T-helper 1 cell treated with Interleukin-12 subunit alpha and Interleukin-12 subunit beta and Interleukin-4 antibody, amounts not matched to agents 30 ng/mL and 1 ng/mL, for 36 hours (primary cell): ENCODE measurements around the gene PPP2R5D. TPM values are rescaled to one million over a fixed set of nuclear protein-coding genes. Genes with fewer than 3 reads are reported as not detected.
"Not testable (repeated sequence)": the region's sequence is repeated elsewhere in the genome, so short reads cannot be mapped to it uniquely, and the experiment has no call there.

Experiments
- intact Hi-C: fragments of 100-400 bp; cut with micrococcal nuclease; formaldehyde crosslinking; loops from one replicate; pipeline ENCODE4 v1.15.1; 2024
- total RNA-seq: library from RNA; stranded (reverse); gene quantifications from 2 replicates; pipeline ENCODE4 v1.2.3, GENCODE V29; 2022

Gene PPP2R5D
- total RNA-seq, 1 donor from 2014 or later = 59.4 TPM

DNA sequence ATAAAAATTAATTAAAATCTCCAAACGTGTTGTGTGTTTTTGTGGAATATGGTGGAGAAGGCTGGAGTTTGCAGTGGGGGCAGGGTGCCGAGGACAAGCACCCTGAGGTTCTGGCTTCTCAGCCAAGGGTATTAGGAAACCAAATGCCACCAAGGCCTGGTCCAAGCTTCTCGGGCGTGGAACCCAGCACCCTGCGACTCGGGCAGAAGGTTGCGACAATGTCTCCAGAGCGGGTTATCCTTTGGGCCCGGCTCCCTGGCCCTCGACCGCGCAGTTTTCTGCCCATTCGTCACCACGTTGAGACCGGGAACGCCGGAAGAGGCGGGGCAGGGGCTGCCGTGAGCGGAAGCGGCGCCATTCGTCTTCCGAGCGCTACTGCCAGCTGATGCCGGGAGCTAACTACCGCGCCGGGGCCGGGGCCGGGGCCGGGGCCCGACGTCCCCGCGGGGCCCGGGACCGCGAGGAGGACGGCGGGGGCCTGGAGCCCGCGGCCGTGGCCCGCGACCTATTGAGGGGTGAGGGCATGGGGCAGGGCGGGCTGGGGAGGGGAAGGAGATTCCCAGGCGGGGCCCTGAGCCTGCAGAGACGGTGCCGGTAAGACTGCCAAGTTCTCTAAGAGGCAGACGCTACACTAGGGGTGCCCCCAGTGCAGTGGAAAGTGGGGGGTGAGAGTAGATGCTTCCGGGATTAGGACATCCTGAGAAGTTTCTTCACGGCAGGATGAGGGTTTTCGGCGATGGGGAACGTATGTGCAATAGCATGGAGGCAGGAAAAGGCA, 37.1 kb downstream of the PPP2R5D start, which contains the start of gene RRP36:
TSS of gene RRP36 (plus strand) at position 354 of the 778 bp plus-strand sequence. CDS start at position 386, 32 bp downstream.
- intact Hi-C loops = loop anchor here (1.0 kb wide), 5 partner anchors 8 to 120 kb away; partner anchors contain the start of genes CNPY3, CUL7, KLC4 and MEA1

DNA sequence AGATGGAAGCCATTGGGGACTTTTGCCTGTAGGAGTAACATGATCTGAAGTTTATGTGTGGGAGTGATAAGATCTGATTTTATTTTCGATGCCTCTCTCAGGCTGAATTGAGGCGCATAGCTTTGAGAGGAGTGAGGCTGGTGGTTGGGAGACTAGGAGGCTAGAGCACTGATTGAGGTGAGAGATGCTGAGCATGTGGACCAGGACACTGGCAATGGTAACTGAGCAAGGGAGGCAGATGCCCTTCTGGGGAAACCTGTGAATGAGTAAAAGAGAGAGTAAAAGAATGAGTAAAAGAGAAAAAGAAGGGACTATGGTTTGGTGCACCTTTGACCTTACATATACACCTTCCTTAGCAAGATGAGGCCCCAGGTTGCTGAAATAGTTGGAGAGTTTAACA, 40.1 kb downstream of the PPP2R5D start:
- intact Hi-C loops = no loop called here

DNA sequence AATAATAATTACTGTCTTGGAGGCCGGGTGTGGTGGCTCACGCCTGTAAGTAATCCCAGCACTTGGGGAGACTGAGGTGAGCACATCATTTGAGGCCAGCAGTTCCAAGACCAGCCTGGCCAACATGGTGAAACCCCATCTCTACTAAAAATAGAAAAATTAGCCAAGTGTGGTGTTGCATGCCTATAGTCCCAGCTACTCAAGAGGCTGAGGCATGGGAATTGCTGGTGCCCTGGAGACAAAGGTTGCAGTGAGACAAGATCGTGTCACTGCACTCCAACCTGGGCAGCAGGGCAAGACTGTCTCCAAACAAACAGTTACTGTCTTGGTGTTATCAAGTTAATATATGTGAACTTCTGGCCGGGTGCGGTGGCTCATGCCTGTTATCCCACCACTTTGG, 42.0 kb downstream of the PPP2R5D start:
- intact Hi-C loops = no loop called here

DNA sequence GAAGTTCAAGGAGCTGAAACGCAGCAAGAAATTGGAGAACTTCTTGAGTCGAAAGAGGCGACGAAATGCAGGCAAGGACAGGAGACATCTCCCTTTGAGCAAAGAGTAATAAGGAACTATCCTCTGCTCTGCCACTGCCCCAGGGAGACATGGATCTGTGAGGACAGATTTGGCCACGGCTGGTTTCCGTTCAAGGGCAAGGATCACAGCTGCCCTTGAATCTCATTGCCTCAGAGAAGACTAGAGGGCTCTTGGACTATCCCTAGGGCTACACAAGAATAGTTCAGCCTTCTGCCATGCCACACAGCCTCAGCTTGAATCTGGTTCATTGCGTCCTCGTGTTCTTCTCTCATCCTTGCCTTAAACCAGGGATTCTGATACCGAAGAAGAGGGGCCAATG, 44.8 kb downstream of the PPP2R5D start:
- intact Hi-C loops = no loop called here

DNA sequence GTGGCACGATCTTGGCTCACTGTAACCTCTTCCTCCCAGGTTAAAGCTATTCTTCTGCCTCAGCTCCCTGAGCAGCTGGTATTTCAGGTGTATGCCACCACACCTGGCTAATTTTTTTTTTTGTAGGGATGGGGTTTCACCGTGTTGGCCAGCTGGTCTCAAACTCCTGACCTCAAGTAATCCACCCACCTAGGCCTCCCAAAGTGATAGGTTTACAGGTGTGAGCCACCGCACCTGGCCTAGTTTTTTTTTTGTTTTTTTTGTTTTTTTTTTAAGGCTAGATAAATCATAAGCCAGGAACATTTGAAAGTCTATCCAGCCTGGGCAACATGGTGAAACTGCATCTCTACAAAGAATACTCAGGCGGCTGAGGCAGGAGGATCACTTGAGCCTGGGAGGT, 48.0 kb downstream of the PPP2R5D start:
- intact Hi-C loops = no loop called here

DNA sequence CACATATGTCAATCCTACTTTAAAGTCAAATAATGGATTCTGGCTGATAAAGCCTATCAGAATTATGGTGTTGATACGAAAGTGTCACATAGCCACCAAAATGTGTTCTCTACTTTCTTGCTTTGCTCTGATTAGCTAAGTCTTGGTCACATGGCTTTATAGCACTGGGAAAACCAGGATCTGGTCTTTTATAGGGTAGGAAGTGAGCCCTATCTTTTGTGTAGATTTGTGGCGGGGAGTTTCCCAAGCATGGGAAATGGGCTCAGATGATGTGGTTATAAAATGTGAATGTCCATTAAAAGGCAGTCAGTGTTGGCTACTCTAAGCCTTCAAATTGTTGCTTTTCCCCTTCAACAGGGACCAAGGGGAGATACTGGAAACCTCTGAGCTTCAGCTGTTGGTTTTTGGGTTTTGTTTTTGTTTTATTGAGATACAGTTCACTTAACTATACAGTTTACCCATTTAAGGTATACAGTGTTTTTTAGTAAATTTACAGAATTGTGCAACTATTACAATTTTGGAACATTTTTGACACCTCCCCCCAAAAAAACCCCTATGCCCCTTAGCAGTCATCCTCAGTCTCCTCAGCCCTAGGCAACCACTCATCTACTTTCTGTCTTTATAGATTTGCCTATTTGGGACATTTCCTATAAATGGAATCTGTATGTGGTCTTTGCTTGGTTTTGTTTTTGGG, 49.3 kb downstream of the PPP2R5D start:
- intact Hi-C loops = no loop called here

DNA sequence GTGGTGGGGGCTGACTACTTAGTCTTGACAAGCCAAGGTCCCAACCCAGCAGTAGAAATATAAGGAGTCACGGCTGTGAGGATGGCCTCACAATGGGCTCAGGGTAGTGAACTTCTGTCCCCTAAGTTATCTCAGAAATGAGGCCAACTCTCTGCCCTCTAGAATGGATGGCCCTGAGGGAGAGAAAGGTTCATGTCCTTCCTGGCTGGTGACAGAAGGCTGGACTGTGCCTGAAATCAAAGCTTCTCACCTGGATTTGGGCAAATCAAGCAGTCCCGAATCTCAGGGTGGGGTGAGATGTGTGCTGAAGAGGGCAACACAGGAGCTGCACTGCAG, 49.8 kb downstream of the PPP2R5D start:
- intact Hi-C loops = no loop called here

DNA sequence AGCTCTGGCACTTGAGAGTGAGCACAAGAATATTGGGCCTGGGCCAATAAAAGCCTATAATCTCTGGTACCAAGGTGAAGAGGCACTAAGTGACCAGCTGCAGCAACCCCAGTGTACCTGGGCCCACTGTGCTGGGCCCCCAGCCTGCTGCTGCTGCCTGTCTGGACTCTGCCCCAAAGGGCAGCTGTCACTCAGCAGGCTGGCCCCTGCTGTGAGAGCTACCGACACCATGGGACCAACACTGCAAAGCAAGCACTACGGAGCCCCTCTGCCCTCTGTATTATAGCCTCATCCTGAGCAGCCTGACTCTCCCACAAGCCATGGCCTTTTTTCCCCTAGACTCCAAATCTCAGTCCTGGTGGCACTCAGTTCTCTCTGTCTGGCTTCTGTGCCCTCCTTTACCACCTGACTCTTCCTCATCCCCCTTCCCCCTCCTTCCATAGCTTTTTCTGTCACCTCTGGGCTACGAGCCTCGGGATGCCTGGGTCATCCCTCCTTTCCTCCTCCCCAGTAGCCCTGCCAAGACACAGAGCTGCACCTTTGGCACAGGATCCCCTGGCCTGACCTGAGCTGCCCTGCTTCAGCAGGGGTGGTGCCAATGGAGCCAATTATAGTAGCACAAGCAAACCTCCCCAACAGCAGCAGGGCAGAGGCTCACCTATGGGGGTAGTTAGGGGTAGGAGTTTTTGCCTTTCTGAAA, 51.3 kb downstream of the PPP2R5D start:
- intact Hi-C loops = no loop called here

DNA sequence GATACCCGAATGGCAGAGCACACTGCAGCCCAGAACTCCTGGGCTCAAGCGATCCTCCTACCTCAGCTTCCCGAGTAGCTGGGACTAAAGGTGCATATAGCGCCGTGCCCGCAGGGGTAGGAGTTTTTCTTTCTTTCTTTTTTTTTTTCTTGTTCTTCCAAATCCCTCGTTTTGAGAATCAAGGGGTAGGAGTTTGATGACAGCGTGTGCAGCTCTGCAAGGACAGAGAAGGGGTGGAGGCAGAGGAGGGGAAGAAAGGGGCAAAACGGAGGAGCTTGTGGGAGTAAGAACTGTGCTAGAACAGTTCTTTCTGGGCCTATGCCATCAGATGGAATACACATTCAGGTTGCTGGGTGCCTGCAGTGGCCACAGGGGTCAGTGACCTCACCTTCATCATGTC, 52.3 kb downstream of the PPP2R5D start:
- intact Hi-C loops = no loop called here

DNA sequence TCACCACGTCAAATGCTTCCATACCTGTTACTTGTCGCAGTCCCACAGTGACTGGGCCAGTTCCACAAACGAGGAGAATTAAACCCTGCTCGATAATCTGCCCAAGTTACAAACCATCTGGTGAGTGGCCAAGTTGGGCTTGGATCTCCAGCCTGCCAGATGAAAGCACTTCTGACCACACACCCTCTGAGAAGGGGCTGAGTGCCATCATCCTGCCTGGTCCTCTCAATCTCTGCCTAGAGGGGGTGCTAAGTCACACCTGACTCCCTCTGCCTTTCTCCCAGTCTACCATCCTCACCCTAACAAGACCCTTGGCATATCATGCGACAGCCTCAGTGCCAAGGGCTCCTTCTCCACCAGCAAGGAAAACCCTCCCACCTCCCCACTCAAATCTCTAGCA, 52.8 kb downstream of the PPP2R5D start:
- intact Hi-C loops = no loop called here

DNA sequence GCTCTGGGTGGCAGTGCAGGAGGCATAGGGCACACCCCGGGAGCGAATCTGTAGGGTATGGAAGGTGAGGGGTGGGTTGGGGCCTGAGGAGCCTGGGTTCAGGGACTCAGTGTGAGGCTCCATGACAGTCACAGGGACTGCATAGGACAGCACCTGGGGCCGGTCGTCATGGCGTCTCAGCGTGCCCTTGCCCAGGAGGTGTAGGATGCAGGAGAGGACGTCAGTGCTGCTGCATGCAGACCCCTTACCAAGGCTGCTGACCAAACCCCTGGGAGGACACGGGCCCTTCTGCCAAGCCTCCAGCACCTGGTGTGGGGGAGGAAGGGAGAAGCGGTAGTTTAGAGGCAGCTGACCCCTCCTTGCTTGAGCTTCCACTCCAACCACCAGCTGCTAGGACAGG, 53.3 kb downstream of the PPP2R5D start:
- intact Hi-C loops = no loop called here

DNA sequence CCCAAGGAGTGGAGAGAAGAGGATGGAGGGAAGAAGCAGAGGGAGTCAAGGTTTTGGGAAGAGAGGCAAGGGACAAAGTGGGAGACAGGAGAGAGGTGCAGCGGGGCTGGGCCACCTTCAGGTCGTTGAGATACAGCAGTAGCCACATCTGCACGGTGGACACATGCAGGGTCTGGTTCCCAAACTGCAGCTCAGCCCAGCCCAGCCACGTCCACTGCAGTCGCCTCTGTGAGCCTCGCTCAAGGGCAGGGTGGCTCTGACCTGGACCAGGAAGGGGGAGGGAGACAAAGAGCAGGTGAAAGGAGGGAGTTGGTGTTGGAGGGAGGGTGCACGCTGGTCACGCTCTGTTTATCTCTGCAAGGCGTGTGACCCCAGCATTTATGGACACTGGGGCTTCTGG, 54.4 kb downstream of the PPP2R5D start:
- intact Hi-C loops = no loop called here

DNA sequence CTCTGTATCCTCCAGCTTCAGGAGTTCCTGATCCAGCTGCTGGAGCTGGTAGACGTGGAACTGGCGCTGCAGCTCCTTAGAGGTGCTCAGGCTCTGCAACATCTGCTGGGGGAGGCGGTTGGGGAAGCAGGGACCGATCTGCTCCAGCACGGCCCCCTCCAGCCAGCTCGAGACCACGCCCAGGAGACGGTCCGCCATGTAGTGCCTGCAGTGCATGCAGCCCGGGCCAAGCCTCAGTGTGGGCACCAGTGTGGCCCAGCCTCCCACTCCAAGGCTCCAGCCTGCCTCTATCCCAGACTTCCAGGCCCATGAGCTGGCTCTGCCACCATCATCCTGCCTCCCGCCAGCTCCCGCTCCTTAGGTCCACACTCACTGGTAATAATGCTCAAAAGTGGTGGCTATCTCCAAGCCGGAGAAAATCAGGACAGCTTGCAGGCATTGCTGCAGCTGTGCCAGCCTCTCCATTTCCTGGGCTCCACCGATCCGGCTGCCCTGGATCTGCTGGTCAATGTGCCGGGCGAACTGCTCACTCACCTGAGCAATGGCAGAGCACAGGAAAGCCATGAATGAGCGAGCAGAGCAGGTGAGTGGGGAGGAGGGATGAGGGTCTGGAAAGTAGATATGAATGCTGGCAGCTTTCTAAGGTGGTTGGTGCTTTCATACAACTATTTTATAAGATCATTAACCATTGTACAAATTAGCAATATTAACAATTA, 56.3 kb downstream of the PPP2R5D start:
- intact Hi-C loops = no loop called here

DNA sequence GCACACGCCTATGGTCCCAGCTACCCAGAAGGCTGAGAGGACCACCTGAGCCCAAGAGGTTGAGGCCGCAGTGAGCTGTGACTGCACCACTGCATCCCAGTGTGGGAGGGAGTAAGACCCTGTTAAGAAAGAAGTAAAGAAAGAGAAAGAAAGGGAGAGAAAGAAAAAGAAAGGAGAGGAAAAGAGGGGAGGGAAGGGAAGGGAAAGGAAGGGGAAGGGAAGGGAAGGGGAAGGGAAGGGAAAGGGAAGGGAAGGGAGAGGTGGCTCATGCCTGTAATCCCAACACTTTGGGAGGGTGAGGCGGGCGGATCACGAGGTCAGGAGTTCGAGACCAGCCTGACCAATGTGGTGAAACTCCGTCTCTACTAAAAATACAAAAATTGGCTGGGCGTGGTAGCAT, 57.1 kb downstream of the PPP2R5D start:
- intact Hi-C loops = not testable (repeated sequence)

DNA sequence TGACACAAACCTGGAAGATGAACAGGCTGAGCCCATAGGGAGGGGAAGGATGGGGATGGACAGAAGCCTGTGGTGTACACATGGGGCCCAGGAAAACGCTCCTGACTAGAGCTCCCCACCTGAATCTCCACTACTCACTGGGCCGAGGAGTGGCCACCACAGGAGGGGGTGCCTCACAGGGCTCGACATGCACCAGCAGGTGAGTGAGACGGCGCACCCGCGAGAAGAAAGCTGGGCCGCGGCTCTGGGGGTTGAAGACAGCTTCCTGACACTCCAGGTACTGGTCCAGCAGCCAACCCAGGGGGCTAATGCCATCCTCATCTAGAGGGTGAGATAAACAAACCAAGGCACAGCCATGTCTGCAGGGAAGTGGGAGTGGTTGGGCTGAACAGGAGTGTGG, 58.9 kb downstream of the PPP2R5D start:
- intact Hi-C loops = no loop called here

DNA sequence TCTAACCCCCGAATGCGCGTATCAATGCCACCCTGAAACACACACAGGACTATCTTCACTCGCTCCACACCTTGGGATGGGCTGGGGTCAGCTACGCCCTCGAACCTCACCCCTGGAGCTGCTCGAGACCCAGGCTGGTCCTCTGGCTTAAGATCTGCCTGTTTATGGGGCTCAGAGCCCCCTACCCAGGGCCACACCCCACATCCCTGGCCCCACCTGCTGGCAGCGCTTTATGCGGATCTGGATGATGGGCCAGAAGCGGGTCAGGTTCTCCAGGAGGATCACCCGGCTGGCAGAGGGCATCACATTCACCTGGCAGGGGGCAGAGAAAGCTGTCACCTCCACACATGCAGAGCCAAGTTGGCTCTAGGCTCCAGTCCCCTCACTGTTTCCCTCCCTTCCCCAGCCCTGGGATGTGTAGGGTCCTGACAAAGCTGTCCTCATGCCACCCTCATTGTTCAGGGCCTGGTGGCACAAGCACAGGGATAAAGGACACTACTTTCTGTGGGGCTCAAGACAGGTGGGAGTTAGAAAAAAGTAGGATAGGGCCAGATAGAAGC, 61.1 kb downstream of the PPP2R5D start:
- intact Hi-C loops = no loop called here

DNA sequence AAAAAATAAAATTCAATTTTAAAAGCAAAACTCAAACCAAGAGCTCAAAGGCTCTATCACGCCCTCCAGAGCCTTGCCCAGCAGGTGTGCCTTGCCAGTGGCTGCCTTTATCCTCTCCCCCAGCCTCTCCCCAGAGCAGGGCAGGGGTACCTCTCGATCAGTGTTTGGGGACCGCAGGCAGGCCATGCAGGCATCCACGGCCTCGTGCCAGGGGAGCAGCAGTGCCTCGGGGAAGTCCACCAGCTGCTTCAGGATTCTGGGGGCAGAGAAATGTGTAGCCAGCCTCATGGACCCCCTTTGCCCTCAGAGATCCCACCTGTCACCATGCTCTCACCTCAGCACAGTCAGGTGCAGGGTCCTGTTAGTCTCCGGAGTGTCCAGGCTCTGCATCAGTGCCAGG, 63.6 kb downstream of the PPP2R5D start:
- intact Hi-C loops = no loop called here

DNA sequence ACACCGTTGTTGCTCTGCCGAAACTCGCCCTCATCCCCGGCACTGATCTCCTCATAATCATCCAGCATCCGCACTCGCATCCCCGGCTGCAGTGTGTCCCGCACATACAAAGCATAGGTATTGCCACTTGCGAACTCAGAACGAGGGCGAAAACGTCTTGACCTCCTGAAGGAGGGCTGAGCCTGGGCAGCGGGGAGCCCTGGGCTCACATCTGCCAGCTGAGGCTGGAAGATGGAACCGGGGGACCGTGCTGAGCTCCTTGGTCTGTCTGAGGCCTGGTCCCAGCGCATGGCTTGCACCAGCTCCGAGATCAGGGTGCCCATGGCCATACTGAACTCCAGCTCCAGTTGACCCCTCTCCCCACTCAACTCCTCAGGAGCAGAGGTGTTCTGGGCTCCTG, 66.6 kb downstream of the PPP2R5D start:
- intact Hi-C loops = loop anchor here (5.0 to 10.0 kb wide), 4 partner anchors 316 to 1194 kb away; partner anchors contain the start of genes HSP90AB1, POLH, XPO5 and ZNF318

DNA sequence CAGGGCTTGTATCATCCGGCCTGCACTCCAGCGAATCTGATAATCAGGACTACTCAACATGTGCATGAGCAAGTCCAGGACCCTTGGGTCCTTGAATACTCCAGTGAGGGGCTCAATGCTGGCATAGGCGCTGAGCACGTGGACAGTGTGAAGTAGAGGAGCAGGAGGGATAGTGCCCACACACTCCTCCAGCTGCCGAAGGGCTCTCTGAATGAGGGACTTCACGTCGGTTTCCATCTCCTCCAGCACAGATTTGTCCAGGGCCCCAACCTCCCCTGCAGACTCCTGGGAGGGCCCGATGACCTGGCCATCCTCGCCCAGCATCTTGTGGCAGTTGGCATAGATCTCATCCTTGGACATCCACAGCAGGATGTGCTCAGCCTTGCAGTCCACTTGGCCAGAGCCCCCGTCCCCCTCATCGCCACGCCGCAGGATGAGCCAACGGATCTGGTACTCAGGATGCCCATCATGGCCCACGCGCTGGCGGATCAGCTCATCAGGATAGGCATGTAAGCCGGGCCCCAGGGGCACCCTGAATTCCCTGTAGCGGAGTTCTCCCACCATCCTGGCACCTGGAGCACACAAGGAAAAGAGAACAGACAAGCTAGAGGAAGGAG, 68.0 kb downstream of the PPP2R5D start:
- intact Hi-C loops = loop anchor here (5.0 to 10.0 kb wide), 4 partner anchors 315 to 1192 kb away; partner anchors contain the start of genes HSP90AB1, POLH, XPO5 and ZNF318

DNA sequence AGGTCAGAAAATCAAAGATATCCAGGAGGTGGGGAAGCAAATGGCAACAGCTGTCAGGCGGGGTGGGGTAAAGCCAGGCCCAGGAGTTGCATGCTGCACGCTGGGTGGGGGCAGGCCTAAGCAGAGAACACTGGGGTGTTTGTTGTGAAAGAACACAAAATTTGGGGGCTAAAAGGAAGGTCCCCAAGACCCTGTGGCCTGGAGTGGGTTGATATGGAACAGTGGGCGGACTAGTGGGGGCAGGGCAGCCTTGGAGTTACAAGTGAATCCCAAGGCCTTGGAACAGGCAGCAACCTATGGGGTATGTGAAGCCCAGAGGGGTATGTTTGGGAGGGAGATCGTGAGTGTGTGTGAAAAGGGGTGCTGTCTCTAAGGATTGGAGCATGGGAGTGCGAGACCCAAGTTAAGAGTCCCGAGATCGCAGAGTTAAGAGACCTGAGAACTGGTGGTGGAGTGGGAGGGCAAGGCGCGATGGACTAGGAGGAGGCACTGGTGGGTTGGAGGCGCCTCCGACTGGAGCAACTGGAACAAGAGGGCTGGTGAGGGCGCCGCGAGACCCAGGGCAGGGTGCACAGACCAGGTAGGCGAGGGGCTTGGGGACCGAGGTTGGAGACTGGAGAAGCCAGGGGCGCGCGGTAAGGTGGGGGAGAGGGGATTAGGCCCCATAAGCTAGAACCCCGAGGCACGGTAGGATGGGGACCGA, 68.6 kb downstream of the PPP2R5D start:
- intact Hi-C loops = loop anchor here (1.0 to 10.0 kb wide), 13 partner anchors 32 to 1192 kb away; partner anchors contain the start of genes CNPY3, HSP90AB1, KLHDC3 and PEX6
